ENCODE data around the gene KLF6. TPM values are rescaled to one million over a fixed set of nuclear protein-coding genes. Genes with fewer than 3 reads are reported as not detected.

The KLF6 gene
- polyA plus RNA-seq, 3 donors, result 45.5 to 58.0 (median 51.7) TPM

GRCh38 chr10:3812141-3812540 is 27.1 kb upstream of the KLF6 start:
- DNase-seq (ENCODE audit: low read depth in 3 of 3, low spot score in 2 of 3), result no peak

- no peak for DNase-seq (ENCODE audit: low read depth in 3 of 3, low spot score in 2 of 3)
Observed at GRCh38 chr10:3811291-3811870, 26.4 kb upstream of the KLF6 start.

GRCh38 chr10:3808689-3809199 is 23.7 kb upstream of the KLF6 start:
- DNase-seq (ENCODE audit: low read depth in 3 of 3, low spot score in 2 of 3), result no peak

GRCh38 chr10:3807928-3808496 is 23.0 kb upstream of the KLF6 start:
- no peak for DNase-seq (ENCODE audit: low read depth in 3 of 3, low spot score in 2 of 3)

GRCh38 chr10:3807211-3807927 is 22.4 kb upstream of the KLF6 start:
- DNase-seq (ENCODE audit: low read depth in 3 of 3, low spot score in 2 of 3), result no peak

- no peak for DNase-seq (ENCODE audit: low read depth in 3 of 3, low spot score in 2 of 3)
Observed at GRCh38 chr10:3806603-3807002, 21.6 kb upstream of the KLF6 start.

GRCh38 chr10:3805791-3806461 is 20.9 kb upstream of the KLF6 start:
- DNase-seq (ENCODE audit: low read depth in 3 of 3, low spot score in 2 of 3), result no peak

GRCh38 chr10:3805201-3805790 is 20.3 kb upstream of the KLF6 start:
- no peak for DNase-seq (ENCODE audit: low read depth in 3 of 3, low spot score in 2 of 3)

GRCh38 chr10:3803927-3804741 is 19.1 kb upstream of the KLF6 start:
- no peak for DNase-seq (ENCODE audit: low read depth in 3 of 3, low spot score in 2 of 3)

GRCh38 chr10:3803295-3803926 is 18.4 kb upstream of the KLF6 start:
- DNase-seq (ENCODE audit: low read depth in 3 of 3, low spot score in 2 of 3), result no peak

- DNase-seq (ENCODE audit: low read depth in 3 of 3, low spot score in 2 of 3), result no peak
Observed at GRCh38 chr10:3802526-3803265, 17.7 kb upstream of the KLF6 start.

GRCh38 chr10:3801558-3802192 is 16.7 kb upstream of the KLF6 start:
- DNase-seq (ENCODE audit: low read depth in 3 of 3, low spot score in 2 of 3), result no peak

- no peak for DNase-seq (ENCODE audit: low read depth in 3 of 3, low spot score in 2 of 3)
Observed at GRCh38 chr10:3800586-3800985, 15.6 kb upstream of the KLF6 start.

- no peak for DNase-seq (ENCODE audit: low read depth in 3 of 3, low spot score in 2 of 3)
Observed at GRCh38 chr10:3797750-3798149, 12.7 kb upstream of the KLF6 start.

- DNase-seq (ENCODE audit: low read depth in 3 of 3, low spot score in 2 of 3), result no peak
Observed at GRCh38 chr10:3793553-3793952, 8.5 kb upstream of the KLF6 start.

- no peak for DNase-seq (ENCODE audit: low read depth in 3 of 3, low spot score in 2 of 3)
Observed at GRCh38 chr10:3792710-3793219, 7.8 kb upstream of the KLF6 start.

GRCh38 chr10:3791974-3792633 is 7.1 kb upstream of the KLF6 start:
- DNase-seq (ENCODE audit: low read depth in 3 of 3, low spot score in 2 of 3), result no peak

- no peak for DNase-seq (ENCODE audit: low read depth in 3 of 3, low spot score in 2 of 3)
Observed at GRCh38 chr10:3790858-3791257, 5.8 kb upstream of the KLF6 start.
